EL (cell line): ENCODE data around the gene FAM110D.

Experiments
- DNase-seq: peaks from one replicate; pipeline ENCODE4 v3.0.0-alpha.2; 2016

Gene FAM110D

GRCh38 chr1:26130695-26131094 is 28.2 kb upstream of the FAM110D start:
- no peak for DNase-seq

GRCh38 chr1:26132128-26132833 is 26.6 kb upstream of the FAM110D start:
- DNase-seq, result no peak

GRCh38 chr1:26132834-26133167 is 26.1 kb upstream of the FAM110D start:
- no peak for DNase-seq

- no peak for DNase-seq
Measured at GRCh38 chr1:26134466-26134865, 24.4 kb upstream of the FAM110D start.

- no peak for DNase-seq
Measured at GRCh38 chr1:26138974-26139558, 19.8 kb upstream of the FAM110D start.

- DNase-seq, result no peak
Measured at GRCh38 chr1:26142159-26142558, 16.7 kb upstream of the FAM110D start.

- peak; percentile 79 for DNase-seq
Measured at GRCh38 chr1:26145041-26145959, 13.6 kb upstream of the FAM110D start.

GRCh38 chr1:26145960-26146294 is 13.0 kb upstream of the FAM110D start:
- DNase-seq, result no peak

GRCh38 chr1:26148887-26149286 is 10.0 kb upstream of the FAM110D start:
- no peak for DNase-seq

- no peak for DNase-seq
Measured at GRCh38 chr1:26153966-26154532, 4.8 kb upstream of the FAM110D start.

- no peak for DNase-seq
Measured at GRCh38 chr1:26154750-26155149, 4.1 kb upstream of the FAM110D start.

GRCh38 chr1:26155370-26156284 is 3.3 kb upstream of the FAM110D start:
- no peak for DNase-seq

- no peak for DNase-seq
Measured at GRCh38 chr1:26156285-26157038, 2.4 kb upstream of the FAM110D start.

GRCh38 chr1:26158271-26158907 is 490 bp upstream of the FAM110D start:
- no peak for DNase-seq

- DNase-seq, result no peak
Measured at GRCh38 chr1:26159743-26160039, 812 bp downstream of the FAM110D start.

- no peak for DNase-seq
Measured at GRCh38 chr1:26160527-26161414, 1.9 kb downstream of the FAM110D start.

- peak; percentile 63 for DNase-seq
Measured at GRCh38 chr1:26161415-26162219, 2.7 kb downstream of the FAM110D start.

- DNase-seq, result no peak
Measured at GRCh38 chr1:26162220-26162709, 3.4 kb downstream of the FAM110D start.

GRCh38 chr1:26163684-26164035 is 4.8 kb downstream of the FAM110D start:
- no peak for DNase-seq
